Dendritic cell treated with granulocyte-macrophage colony-stimulating factor and Interleukin-4, amounts not matched to agents 40 ng/mL and 50 ng/mL, for 4 days (primary cell): Measurements from ENCODE around the gene HDX.

ENCODE experiments used
- H3K27ac Mint-ChIP-seq: one replicate; pipeline ENCODE4 v1.8.0; 2022; ENCODE audit warnings: mild to moderate bottlenecking, mixed read lengths
- H3K27me3 Mint-ChIP-seq: one replicate; pipeline ENCODE4 v1.8.0; 2022; ENCODE audit warnings: mild to moderate bottlenecking, mixed read lengths
- H3K36me3 Mint-ChIP-seq: one replicate; pipeline ENCODE4 v1.8.0; 2022; ENCODE audit warnings: low read depth, mixed read lengths
- H3K4me1 Mint-ChIP-seq: one replicate; pipeline ENCODE4 v1.8.0; 2022; ENCODE audit warnings: low read depth, mixed read lengths
- H3K4me3 Mint-ChIP-seq: one replicate; pipeline ENCODE4 v1.8.0; 2022; ENCODE audit warnings: mild to moderate bottlenecking, moderate library complexity, mixed read lengths
- H3K9me3 Mint-ChIP-seq: one replicate; pipeline ENCODE4 v1.8.0; 2022; ENCODE audit warnings: mixed read lengths
- intact Hi-C: fragments of 100-400 bp; cut with micrococcal nuclease; formaldehyde crosslinking; loops from one replicate; pipeline ENCODE4 v1.15.0; 2022

Gene HDX

DNA sequence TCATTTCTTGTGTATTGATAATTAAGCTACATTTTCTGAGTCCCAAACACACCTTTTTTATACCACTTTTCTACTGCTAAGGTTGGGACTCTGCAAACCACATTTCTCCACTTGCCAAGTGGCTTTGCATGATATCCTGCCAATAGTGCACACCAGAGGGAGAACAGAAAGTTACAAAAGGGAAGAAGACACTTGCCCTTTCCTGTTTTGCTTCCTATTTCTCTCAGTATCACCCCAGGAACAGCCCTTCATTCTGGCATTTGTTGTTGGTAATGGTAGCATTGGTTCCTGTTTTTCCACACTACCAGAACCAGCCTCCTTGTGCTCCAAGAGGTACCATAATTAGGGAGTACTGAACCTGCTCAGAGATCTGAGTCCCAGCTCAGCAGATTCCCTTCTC is 87.1 kb downstream of the HDX start:
- no peak overlapping the region for H3K27ac Mint-ChIP-seq
- peaks cover 3% of the 10 kb centered on the region for H3K27me3 Mint-ChIP-seq
- H3K4me3 Mint-ChIP-seq: no peak overlapping the region
- peaks cover 3% of the 10 kb centered on the region for H3K36me3 Mint-ChIP-seq
- H3K4me1 Mint-ChIP-seq: peaks cover 27% of the 10 kb centered on the region
- peaks cover 4% of the 10 kb centered on the region for H3K9me3 Mint-ChIP-seq
- intact Hi-C loops: loop anchor here (10.0 kb wide), 1 partner anchor 70 kb away; no protein-coding TSS in a partner anchor

DNA sequence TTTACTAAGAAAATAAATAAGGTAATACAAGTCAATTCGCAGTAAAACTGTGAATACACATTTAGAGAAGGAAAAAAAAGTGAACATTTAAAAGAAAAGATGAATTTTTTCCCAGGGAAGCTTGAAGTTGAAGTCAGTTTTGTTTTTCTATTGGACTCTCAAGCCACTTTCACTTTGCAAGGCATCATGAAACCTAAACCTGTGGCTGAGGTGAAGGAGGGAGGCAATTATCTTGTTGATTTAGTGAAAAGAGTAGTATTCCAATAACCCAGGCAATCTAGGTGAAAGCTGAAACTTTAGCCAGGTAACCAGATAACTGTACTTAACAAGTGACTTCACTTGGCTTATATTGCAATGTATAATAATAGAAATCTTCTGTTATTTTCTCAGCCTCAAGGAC is 138.6 kb downstream of the HDX start:
- no peak overlapping the region for H3K27ac Mint-ChIP-seq
- H3K27me3 Mint-ChIP-seq: no peaks in the 10 kb centered on the region
- intact Hi-C loops: no loop called here
- no peak overlapping the region for H3K4me3 Mint-ChIP-seq
- H3K9me3 Mint-ChIP-seq: no peaks in the 10 kb centered on the region
- H3K36me3 Mint-ChIP-seq: no peaks in the 10 kb centered on the region
- peaks cover 2% of the 10 kb centered on the region for H3K4me1 Mint-ChIP-seq

DNA sequence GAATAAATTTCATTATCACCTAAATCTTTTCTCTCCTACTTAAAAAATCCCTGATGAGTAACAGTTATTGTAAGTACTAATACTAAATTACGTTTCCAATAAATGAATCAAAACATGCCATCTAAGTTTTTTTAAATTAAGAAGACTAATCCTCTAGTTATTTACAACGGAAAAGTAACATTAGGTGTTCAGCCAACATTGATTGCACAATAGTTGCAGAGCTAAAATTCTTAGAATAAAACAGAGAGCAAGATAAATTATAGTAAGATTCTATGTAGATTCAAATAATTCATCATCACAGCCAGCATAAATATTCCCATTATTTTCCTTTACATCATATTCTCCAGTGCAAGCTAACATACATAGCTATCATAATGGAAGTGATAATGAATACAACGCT is 139.2 kb downstream of the HDX start:
- H3K36me3 Mint-ChIP-seq: no peaks in the 10 kb centered on the region
- no peak overlapping the region for H3K4me3 Mint-ChIP-seq
- peaks cover 8% of the 10 kb centered on the region for H3K4me1 Mint-ChIP-seq
- H3K27me3 Mint-ChIP-seq: no peaks in the 10 kb centered on the region
- intact Hi-C loops: no loop called here
- no peak overlapping the region for H3K27ac Mint-ChIP-seq
- H3K9me3 Mint-ChIP-seq: no peaks in the 10 kb centered on the region

DNA sequence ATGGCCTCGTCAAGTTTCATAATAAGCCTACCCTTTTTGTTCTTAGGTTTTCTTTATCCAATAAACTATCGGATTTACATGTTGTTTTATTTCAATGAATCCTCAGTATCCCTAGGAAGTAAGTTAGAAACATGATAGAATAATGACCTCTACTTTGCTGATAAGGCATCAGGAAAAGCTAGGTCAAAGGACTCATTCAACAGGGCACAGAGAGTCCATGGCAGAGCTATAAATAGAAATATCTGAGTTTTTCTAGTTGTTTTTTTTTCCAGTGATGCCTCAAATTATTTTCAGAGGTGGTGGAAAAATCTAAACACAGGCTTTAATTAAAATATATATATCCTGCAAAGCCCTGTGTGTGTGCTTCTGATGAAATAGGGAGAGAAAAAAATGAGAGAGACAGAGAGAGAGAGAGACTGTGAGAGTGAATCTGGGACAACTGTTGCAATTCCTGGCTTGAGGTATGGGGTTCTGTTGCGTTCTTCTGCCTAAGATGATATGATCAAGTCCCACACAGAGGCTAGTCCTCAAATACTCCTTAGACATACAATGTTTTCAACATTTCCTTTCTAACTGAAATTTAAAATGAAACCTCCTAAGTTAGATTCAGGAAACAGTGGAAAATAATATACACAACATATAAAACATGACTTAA is 139.9 kb downstream of the HDX start:
- no peaks in the 10 kb centered on the region for H3K27me3 Mint-ChIP-seq
- H3K36me3 Mint-ChIP-seq: no peaks in the 10 kb centered on the region
- no peak overlapping the region for H3K4me3 Mint-ChIP-seq
- intact Hi-C loops: no loop called here
- no peak overlapping the region for H3K27ac Mint-ChIP-seq
- H3K9me3 Mint-ChIP-seq: no peaks in the 10 kb centered on the region
- H3K4me1 Mint-ChIP-seq: peaks cover 9% of the 10 kb centered on the region

DNA sequence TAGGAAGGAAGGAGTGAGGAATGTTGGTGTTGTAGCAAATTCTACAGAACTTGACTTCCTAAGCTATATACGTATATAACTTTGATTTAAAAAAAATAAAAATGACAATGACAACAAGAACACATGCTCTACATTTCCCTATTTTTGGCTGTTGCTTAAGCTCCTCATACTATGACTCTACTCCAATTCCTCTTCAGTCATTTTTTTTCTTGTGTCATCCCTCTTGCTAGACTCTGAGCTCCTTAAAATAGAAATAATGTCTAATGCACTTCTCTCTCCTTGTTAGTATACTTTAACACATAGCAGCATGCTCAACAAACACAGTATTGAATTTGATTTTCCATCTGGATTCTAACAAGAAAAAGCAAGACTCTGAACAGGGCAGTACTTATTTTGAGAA is 144.0 kb downstream of the HDX start:
- Mint-ChIP-seq H3K9me3 (no peaks in the 10 kb centered on the region), H3K4me1 (peaks cover 9% of the 10 kb centered on the region), H3K36me3 (no peaks in the 10 kb centered on the region), H3K27me3 (no peaks in the 10 kb centered on the region), H3K4me3 (no peak overlapping the region), H3K27ac (no peak overlapping the region)
- intact Hi-C loops: no loop called here

- Mint-ChIP-seq H3K36me3 (no peaks in the 10 kb centered on the region), H3K27ac (no peak overlapping the region), H3K27me3 (no peaks in the 10 kb centered on the region), H3K4me1 (peaks cover 9% of the 10 kb centered on the region), H3K9me3 (no peaks in the 10 kb centered on the region), H3K4me3 (no peak overlapping the region)
- intact Hi-C loops: no loop called here
Observed at GRCh38 chrX:84357296-84357695, 145.0 kb downstream of the HDX start.

DNA sequence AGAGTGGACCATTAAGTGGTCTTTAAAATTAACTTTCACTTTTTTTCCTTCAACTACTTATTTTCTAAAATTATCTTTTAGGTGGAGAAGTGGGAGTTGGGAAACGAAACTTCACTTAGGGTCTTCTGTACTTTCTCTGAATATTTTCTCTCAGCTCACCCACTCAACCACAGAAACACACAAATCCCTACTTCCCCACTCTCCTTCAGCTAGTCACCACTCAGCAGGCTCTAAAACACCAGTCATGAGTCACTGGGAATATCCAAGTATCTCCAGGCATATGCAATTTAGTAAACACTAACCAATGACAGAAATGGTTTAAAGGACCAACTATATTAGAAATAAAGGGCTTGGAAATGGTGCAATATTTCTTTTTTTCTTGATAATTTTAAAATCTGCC is 161.3 kb downstream of the HDX start:
- Mint-ChIP-seq H3K27ac (peak overlapping the region; percentile 58), H3K4me3 (peak overlapping the region; percentile 0), H3K36me3 (no peaks in the 10 kb centered on the region), H3K9me3 (no peaks in the 10 kb centered on the region), H3K4me1 (peaks cover 29% of the 10 kb centered on the region), H3K27me3 (peaks cover 5% of the 10 kb centered on the region)
- intact Hi-C loops: loop anchor here (5.0 to 10.0 kb wide), 2 partner anchors 71 to 384 kb away; no protein-coding TSS in a partner anchor

GRCh38 chrX:84339507-84340364 is 162.5 kb downstream of the HDX start:
- H3K27ac Mint-ChIP-seq: no peak overlapping the region
- peaks cover 2% of the 10 kb centered on the region for H3K27me3 Mint-ChIP-seq
- H3K36me3 Mint-ChIP-seq: no peaks in the 10 kb centered on the region
- H3K4me3 Mint-ChIP-seq: peak overlapping the region; percentile 23
- intact Hi-C loops: loop anchor here (5.0 to 10.0 kb wide), 2 partner anchors 73 to 385 kb away; no protein-coding TSS in a partner anchor
- H3K9me3 Mint-ChIP-seq: no peaks in the 10 kb centered on the region
- H3K4me1 Mint-ChIP-seq: peaks cover 29% of the 10 kb centered on the region

DNA sequence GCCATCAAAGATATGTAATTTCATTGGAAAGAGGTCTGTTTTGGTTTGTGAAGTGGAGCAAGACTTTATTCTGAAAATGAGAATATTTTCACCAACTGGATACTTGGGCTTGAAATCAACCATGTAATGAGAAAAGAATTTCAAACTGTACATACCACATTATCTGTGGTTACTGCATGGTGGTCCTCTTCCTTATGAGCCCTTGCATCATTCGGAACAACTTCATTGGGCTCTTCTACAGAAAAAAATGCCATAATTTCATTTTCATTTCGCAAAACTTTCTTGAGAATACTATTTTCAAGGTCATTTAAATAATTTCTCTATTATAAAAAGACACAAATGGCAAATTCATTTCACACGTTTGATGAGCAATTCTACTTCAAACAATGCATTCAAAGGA is 165.6 kb downstream of the HDX start:
- intact Hi-C loops: no loop called here
- Mint-ChIP-seq H3K4me3 (no peak overlapping the region), H3K27ac (no peak overlapping the region), H3K9me3 (no peaks in the 10 kb centered on the region), H3K27me3 (peaks cover 2% of the 10 kb centered on the region), H3K36me3 (no peaks in the 10 kb centered on the region), H3K4me1 (peaks cover 21% of the 10 kb centered on the region)

DNA sequence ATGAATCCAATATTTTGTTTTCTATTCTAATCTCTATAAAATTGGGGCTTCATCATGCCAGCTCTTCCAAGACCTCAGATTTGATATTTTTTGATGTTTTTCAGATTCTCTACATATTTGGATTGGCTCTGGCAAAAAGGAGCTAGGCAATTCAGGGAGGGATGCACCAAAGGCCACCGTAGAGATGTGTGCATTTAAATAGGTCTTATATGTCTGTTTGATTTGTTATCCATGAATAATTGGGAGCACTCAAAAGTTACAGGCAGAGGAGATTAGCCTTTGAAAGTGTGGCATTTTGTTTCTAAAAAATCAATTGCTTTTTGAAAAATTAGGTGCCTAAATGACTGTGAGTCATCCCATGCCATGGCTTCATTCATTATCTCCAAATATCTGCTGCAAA is 167.1 kb downstream of the HDX start:
- Mint-ChIP-seq H3K27ac (no peak overlapping the region), H3K27me3 (peaks cover 2% of the 10 kb centered on the region), H3K4me1 (peaks cover 11% of the 10 kb centered on the region), H3K4me3 (no peak overlapping the region), H3K36me3 (no peaks in the 10 kb centered on the region), H3K9me3 (no peaks in the 10 kb centered on the region)
- intact Hi-C loops: no loop called here

DNA sequence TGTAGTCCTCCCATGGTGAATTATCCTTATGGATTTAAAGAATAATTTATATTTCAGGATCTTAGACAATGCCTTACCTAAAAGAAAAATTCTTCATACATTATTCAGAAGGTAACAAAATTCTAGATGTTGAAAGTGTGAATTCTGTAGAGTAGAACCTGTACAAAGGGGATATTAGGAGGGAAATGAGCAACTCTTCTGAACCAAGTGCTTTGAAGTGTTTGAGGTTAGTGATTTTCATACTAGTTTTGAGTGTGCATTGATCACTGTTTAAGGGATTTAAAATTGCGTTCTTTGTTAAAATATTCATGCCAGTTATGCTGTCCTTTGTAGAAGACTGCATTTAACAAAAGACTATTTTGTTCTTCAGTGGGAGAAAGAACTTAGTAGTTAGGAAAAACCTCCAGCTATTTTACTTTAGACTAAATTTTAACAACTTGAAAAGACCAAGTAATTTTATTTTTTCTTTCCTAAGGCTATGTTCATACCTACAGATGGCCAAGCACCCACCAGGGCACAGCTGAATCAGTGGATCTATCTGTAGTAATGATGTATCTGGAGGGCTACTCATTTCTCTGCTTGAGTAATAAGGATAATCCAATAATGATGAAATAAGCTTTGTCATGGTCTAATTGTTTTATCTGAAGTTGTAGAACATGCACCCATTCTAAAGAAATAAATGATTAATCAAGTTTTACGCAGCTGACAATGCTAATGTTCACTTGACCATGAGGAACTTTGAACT is 180.0 kb downstream of the HDX start:
- Mint-ChIP-seq H3K9me3 (no peaks in the 10 kb centered on the region), H3K4me1 (no peaks in the 10 kb centered on the region), H3K36me3 (no peaks in the 10 kb centered on the region), H3K27me3 (no peaks in the 10 kb centered on the region), H3K4me3 (no peak overlapping the region), H3K27ac (no peak overlapping the region)
- intact Hi-C loops: no loop called here

- Mint-ChIP-seq H3K4me1 (no peaks in the 10 kb centered on the region), H3K9me3 (no peaks in the 10 kb centered on the region), H3K27me3 (no peaks in the 10 kb centered on the region), H3K4me3 (no peak overlapping the region), H3K36me3 (no peaks in the 10 kb centered on the region), H3K27ac (no peak overlapping the region)
- intact Hi-C loops: no loop called here
Observed at GRCh38 chrX:84320614-84321013, 181.6 kb downstream of the HDX start.

GRCh38 chrX:84320023-84320422 is 182.2 kb downstream of the HDX start:
- H3K4me3 Mint-ChIP-seq: no peak overlapping the region
- intact Hi-C loops: no loop called here
- no peaks in the 10 kb centered on the region for H3K27me3 Mint-ChIP-seq
- H3K36me3 Mint-ChIP-seq: no peaks in the 10 kb centered on the region
- H3K4me1 Mint-ChIP-seq: no peaks in the 10 kb centered on the region
- no peaks in the 10 kb centered on the region for H3K9me3 Mint-ChIP-seq
- H3K27ac Mint-ChIP-seq: no peak overlapping the region

- intact Hi-C loops: no loop called here
- no peaks in the 10 kb centered on the region for H3K9me3 Mint-ChIP-seq
Observed at GRCh38 chrX:84318661-84319060, 183.6 kb downstream of the HDX start.

More at GRCh38 chrX:84318661-84319060, 183.6 kb downstream of the HDX start:
- Mint-ChIP-seq H3K4me3 (no peak overlapping the region), H3K4me1 (no peaks in the 10 kb centered on the region), H3K27ac (no peak overlapping the region), H3K27me3 (no peaks in the 10 kb centered on the region), H3K36me3 (no peaks in the 10 kb centered on the region)
